ENCODE results near the gene RRP15. TPM values are rescaled to one million over a fixed set of nuclear protein-coding genes. Genes with fewer than 3 reads are reported as not detected.

RRP15 gene
- total and polyA plus RNA-seq, 10 donors, result 2.2 to 22.7 (median 10.6) TPM

DNA sequence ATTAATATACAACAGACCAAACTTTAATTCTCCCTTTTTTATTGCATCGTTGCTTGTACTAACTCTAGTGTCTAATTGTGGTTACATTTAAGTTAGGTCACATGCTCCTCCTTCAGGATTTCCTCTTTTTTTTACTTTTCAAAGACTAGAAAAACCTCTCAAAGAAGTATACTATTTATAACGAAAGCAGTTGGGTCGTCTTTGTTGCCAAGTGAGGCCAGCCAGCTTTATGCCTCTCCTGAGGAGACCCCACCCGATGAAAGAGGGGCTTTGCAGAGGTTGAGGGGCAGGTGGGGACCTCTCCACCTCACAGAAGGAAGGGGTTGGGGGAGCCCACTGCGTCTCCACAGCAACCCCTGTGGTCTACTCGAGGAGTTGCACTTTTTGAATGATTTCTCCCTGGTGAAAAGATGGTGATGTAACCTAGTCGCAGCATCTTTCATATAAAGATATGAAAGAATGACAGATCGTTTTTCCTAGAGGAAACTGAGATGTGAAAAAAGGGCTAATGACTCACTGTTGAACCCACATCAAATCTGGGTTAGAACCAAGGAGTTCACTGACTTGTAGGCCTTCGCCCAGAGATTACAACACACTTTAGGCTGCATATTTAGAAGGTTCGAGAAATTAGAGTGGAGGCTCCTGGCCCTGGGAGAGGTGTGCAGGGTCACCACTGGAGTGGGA is 66.4 kb downstream of the RRP15 start:
- H3K9me3 ChIP-seq, result no peaks in the 10 kb centered on the region
- H3K27ac ChIP-seq, result peak overlapping the region; percentile 43 to 83 (median 74)
- WGBS, 5 donors, result 16 to 23% (median 18%) methylated on average over 10 of the region's 10 CpGs
- H3K36me3 ChIP-seq, result no peaks in the 10 kb centered on the region
- peaks cover 0 to 12% (median 0%) of the 10 kb centered on the region in 7 donors for H3K27me3 ChIP-seq (replicated peaks in 1 of 7)
- intact Hi-C loops (cut with DNase I; ENCODE audit: low total_unique reads), result no loop called here
- peaks cover 7 to 59% (median 40%) of the 10 kb centered on the region in 6 donors for H3K4me1 ChIP-seq
- DNase-seq, result peak; percentile 83
- TF ChIP-seq, protein P1, sequence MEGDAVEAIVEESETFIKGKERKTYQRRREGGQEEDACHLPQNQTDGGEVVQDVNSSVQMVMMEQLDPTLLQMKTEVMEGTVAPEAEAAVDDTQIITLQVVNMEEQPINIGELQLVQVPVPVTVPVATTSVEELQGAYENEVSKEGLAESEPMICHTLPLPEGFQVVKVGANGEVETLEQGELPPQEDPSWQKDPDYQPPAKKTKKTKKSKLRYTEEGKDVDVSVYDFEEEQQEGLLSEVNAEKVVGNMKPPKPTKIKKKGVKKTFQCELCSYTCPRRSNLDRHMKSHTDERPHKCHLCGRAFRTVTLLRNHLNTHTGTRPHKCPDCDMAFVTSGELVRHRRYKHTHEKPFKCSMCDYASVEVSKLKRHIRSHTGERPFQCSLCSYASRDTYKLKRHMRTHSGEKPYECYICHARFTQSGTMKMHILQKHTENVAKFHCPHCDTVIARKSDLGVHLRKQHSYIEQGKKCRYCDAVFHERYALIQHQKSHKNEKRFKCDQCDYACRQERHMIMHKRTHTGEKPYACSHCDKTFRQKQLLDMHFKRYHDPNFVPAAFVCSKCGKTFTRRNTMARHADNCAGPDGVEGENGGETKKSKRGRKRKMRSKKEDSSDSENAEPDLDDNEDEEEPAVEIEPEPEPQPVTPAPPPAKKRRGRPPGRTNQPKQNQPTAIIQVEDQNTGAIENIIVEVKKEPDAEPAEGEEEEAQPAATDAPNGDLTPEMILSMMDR (IDR thresholded peaks at IDR 0.05 in 8 of 11, conservative IDR thresholded peaks at IDR 0.05 in 3 of 11), result peak in 8 of 11 experiments; percentile 9 to 57 (median 42)
- no peak for TF ChIP-seq POLR2AphosphoS5 (IDR thresholded peaks at IDR 0.05)
- peak overlapping the region in 6 of 8 donors; percentile 6 to 57 (median 17) for H3K4me3 ChIP-seq

DNA sequence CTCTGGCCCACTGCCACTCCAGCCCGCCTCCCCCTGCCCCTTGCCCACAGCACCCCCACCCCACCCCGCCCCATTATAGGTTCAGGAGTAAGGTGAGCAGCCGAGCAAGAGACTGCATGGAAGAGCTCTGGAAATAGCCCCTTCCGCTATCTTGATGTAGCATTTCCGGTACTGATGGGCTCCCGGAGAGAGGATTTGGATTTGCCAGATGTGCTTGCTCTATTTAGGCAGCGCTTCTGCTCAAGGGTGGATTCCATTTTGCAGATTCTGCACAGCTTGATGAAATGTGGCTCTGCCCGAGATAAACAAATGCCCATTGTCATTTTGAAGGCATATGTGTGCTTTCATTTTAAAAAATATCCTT is 67.0 kb downstream of the RRP15 start:
- Histone ChIP-seq H3K36me3 (no peaks in the 10 kb centered on the region), H3K9me3 (no peaks in the 10 kb centered on the region), H3K27me3 (replicated peaks in 1 of 7) (peaks cover 0 to 7% (median 0%) of the 10 kb centered on the region in 7 donors), H3K27ac (peak overlapping the region in 5 of 8 donors; percentile 71 to 83 (median 80)), H3K4me3 (no peak overlapping the region), H3K4me1 (peaks cover 7 to 53% (median 35%) of the 10 kb centered on the region in 6 donors)
- 87 to 97% (median 89%) methylated on average over 8 of the region's 8 CpGs for WGBS, 5 donors
- DNase-seq, result no peak
- intact Hi-C loops (cut with DNase I; ENCODE audit: low total_unique reads), result no loop called here
- no peak for TF ChIP-seq POLR2AphosphoS5 (IDR thresholded peaks at IDR 0.05)
- TF ChIP-seq, protein P1 (IDR thresholded peaks at IDR 0.05 in 8 of 11, conservative IDR thresholded peaks at IDR 0.05 in 3 of 11), result no peak
- no peak for TF ChIP-seq POLR2A (IDR thresholded peaks at IDR 0.05)

DNA sequence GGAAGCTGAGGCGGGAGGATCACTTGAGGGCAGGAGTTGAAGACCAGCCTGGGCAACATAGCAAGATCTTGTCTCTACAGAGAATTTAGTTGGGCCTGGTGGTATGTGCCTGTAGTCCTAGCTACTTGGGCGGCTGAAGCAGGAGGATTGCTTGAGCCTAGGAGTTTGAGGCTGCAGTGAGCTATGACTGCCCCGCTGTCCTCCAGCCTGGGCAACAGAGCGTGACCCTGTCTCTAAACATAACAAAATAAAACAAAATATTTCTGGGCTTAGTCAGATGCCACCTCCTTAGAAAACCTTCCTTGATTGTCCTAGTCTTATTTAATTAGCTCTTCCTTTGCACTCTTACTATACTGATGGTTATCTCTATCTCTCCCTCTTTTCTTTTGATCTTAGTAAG is 68.6 kb downstream of the RRP15 start:
- no peaks in the 10 kb centered on the region for H3K36me3 ChIP-seq
- H3K4me3 ChIP-seq, result no peak overlapping the region
- no peaks in the 10 kb centered on the region for H3K27me3 ChIP-seq (replicated peaks in 1 of 7)
- H3K27ac ChIP-seq, result no peak overlapping the region
- H3K4me1 ChIP-seq, result peaks cover 5 to 37% (median 21%) of the 10 kb centered on the region in 6 donors
- H3K9me3 ChIP-seq, result no peaks in the 10 kb centered on the region
- DNase-seq, result no peak
- 86 to 97% (median 95%) methylated on average over 4 of the region's 4 CpGs for WGBS, 5 donors
- TF ChIP-seq, protein P1 (IDR thresholded peaks at IDR 0.05 in 8 of 11, conservative IDR thresholded peaks at IDR 0.05 in 3 of 11), result no peak
- intact Hi-C loops (cut with DNase I; ENCODE audit: low total_unique reads), result no loop called here

DNA sequence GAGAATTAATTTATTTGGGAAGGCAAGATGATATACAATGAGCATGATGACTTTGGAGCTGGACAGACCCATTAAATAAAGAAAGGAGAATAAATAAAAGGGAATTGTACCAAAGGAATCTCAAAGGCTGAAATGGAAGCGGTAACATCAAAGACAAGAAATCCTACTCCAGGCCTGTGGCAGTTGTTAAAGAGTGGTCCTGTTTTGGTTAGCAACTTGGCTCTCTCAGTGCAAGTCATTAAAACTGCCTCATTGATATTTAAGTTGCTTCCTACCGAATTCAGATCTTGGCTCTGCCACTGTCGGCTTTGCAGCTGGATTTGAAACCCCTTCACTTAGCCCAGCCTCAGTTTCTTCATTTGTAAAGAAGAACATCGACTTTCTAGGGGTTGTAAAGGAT is 70.2 kb downstream of the RRP15 start:
- intact Hi-C loops (cut with DNase I; ENCODE audit: low total_unique reads), result no loop called here
- no peaks in the 10 kb centered on the region for H3K27me3 ChIP-seq (replicated peaks in 1 of 7)
- no peak for DNase-seq
- peaks cover 4 to 21% (median 11%) of the 10 kb centered on the region in 6 donors for H3K4me1 ChIP-seq
- H3K36me3 ChIP-seq, result no peaks in the 10 kb centered on the region
- H3K4me3 ChIP-seq, result no peak overlapping the region
- no peak overlapping the region for H3K27ac ChIP-seq
- H3K9me3 ChIP-seq, result no peaks in the 10 kb centered on the region
- 74 to 88% (median 86%) methylated on average over 4 of the region's 4 CpGs for WGBS, 5 donors
- TF ChIP-seq, protein P1 (IDR thresholded peaks at IDR 0.05 in 8 of 11, conservative IDR thresholded peaks at IDR 0.05 in 3 of 11), result no peak
- TF ChIP-seq POLR2A (IDR thresholded peaks at IDR 0.05) (no peak), POLR2AphosphoS5 (IDR thresholded peaks at IDR 0.05) (no peak)
